ENCODE data around the gene RNF25.

- TF ChIP-seq CTCF (IDR thresholded peaks at IDR 0.05; ENCODE audit: insufficient read depth, low read length, poor library complexity, severe bottlenecking) (no peak), EZH2phosphoT487 (conservative IDR thresholded peaks at IDR 0.05; ENCODE audit: low read length) (no peak)
Observed at GRCh38 chr2:218720048-218721041, 48.5 kb upstream of the RNF25 start.

Measured in SU-DHL-6 (cell line).